SJSA1 (cell line): ENCODE data around the gene DPH2. TPM values are rescaled to one million over a fixed set of nuclear protein-coding genes. Genes with fewer than 3 reads are reported as not detected.

ENCODE experiments used
- DNase-seq, 2 experiments: peaks; one replicate each; pipeline ENCODE4 v3.0.0-alpha.2; 2015 to 2020; ENCODE audit warnings: low spot score in 2 of 2, low read depth in 1 of 2
- H3K27ac ChIP-seq: fragments of 250-450 bp; sonication (Bioruptor Pico); 2 replicates; pipeline ENCODE4 v1.5.1; 2020; ENCODE audit warnings: mild to moderate bottlenecking, moderate library complexity
- H3K27me3 ChIP-seq: fragments of 250-450 bp; sonication (Bioruptor Pico); replicated peaks from 2 replicates; pipeline ENCODE4 v1.5.1; 2020; ENCODE audit warnings: mild to moderate bottlenecking, moderate library complexity
- H3K36me3 ChIP-seq: fragments of 250-450 bp; sonication (Bioruptor Pico); 2 replicates; pipeline ENCODE4 v1.5.1; 2020; ENCODE audit warnings: mild to moderate bottlenecking
- H3K4me1 ChIP-seq: fragments of 250-450 bp; sonication (Bioruptor Pico); replicated peaks from 2 replicates; pipeline ENCODE4 v1.6.1; 2021; ENCODE audit warnings: mild to moderate bottlenecking
- H3K4me3 ChIP-seq: fragments of 250-450 bp; sonication (Bioruptor Pico); 2 replicates; pipeline ENCODE4 v1.5.1; 2020; ENCODE audit warnings: mild to moderate bottlenecking
- H3K9me3 ChIP-seq: fragments of 250-450 bp; sonication (Bioruptor Pico); replicated peaks from 2 replicates; pipeline ENCODE4 v1.5.1; 2020; ENCODE audit warnings: mild to moderate bottlenecking
- total RNA-seq: library from RNA; depleted of rRNA; stranded (reverse); fragments of >200 nt; shearing (Covaris generic); gene quantifications from 2 replicates; pipeline ENCODE4 v1.2.3, GENCODE V29; 2014

Gene DPH2
- total RNA-seq, 1 experiment from 2014 or later = 20.3 TPM

DNA sequence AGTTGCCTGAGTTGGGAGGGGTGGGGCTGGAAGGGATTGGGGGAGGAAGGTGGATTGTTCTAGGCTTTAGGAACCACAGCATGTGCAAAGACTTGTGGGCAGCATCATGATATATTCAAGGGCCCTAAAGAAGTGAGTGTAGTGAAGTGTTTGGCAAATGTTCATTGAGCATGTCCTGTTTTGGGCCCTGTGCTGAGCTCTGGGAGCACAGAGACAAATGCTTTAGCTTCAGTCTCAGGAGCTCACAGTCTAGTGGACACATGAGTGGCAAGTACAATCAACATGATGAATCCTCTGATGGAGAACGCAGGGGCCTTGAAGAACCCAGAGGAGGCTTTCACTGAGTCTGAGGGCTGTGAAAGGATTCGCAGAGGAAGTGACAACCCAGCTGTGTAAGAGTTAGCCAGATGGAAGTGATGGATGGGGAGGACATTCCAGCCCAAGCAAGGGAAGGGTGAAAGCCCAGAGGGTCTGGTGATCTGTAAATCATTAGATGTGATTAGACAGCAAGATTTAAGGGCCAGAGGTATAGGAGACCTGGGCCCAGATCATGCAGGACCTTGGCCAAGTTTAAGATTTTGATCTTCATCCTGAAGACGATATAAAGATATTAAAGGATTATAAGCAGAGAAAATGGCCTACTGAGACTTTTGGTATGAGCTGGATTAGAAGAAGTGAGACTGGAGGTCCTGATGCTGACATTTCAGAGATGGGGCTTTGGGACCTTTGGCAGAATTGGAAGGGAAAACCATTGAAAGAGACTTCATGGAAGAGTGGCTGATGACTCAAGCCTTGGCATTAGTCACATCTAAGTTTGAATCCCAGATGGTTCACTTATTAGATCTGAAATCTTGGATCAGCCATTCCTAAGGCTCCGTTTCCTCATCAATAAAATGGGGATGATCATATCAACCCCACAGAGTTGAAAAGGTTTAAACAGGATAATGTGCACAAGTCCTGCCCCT, 18.5 kb upstream of the DPH2 start:
- no peak for DNase-seq
- no peak overlapping the region for H3K4me3 ChIP-seq
- no peaks in the 10 kb centered on the region for H3K9me3 ChIP-seq
- H3K36me3 ChIP-seq = peaks cover 22% of the 10 kb centered on the region
- no peaks in the 10 kb centered on the region for H3K27me3 ChIP-seq
- H3K4me1 ChIP-seq = peaks cover 11% of the 10 kb centered on the region
- no peak overlapping the region for H3K27ac ChIP-seq

DNA sequence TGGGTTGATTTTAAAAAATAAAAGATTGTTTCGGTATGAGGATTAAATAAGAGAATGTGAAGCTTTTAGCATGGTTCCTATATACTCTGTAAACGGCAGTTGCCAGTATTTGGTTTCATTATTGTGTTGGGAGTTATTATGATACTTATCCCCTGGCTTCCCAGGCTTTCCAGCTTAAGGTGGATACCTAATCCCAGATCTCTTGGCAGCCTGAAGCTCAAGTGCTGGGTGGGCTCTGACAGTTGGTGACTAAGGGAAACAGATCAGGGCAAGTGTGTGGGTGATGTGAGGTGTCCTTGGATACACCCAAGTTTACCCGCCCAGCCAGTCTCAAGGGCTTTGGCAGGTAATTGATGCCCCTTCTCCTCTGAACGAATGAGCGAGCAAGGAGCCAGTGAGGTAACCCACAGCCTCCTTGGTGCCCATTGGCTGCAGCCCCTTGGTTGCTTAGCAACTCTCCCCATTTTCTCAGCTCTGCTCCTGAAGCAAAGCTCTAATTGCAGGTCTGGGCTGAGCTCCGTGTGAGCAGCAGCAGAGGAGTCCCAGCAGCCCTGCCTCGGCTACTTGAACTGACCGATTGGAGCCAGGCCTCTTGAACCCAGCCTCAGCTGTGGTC, 17.0 kb upstream of the DPH2 start:
- Histone ChIP-seq H3K4me1 (peaks cover 5% of the 10 kb centered on the region), H3K27ac (no peak overlapping the region), H3K27me3 (no peaks in the 10 kb centered on the region), H3K4me3 (no peak overlapping the region), H3K36me3 (peaks cover 37% of the 10 kb centered on the region), H3K9me3 (no peaks in the 10 kb centered on the region)
- no peak for DNase-seq

DNA sequence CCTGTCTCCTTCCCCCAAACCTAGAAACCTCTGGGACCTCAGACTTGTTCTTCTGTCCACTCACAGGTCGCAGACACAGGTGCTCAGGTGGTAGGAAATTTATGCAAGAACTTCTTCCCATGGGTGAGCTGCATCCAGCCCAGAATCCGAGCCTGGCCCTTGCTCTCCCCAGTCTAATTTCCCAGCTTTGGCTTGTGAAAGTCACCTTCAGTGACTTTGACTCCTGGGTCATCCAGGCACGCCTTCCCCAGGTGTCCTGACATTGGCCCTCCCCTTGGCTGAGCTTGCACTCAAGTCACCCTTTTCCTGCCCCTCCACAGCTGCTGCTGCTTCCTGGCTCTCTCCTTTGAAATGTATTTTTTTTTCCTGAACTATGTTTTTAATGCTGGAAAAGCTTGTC, 16.4 kb upstream of the DPH2 start:
- DNase-seq = no peak
- no peak overlapping the region for H3K27ac ChIP-seq
- H3K4me3 ChIP-seq = no peak overlapping the region
- H3K4me1 ChIP-seq = peaks cover under 1% of the 10 kb centered on the region
- H3K27me3 ChIP-seq = no peaks in the 10 kb centered on the region
- H3K9me3 ChIP-seq = no peaks in the 10 kb centered on the region
- peaks cover 37% of the 10 kb centered on the region for H3K36me3 ChIP-seq

DNA sequence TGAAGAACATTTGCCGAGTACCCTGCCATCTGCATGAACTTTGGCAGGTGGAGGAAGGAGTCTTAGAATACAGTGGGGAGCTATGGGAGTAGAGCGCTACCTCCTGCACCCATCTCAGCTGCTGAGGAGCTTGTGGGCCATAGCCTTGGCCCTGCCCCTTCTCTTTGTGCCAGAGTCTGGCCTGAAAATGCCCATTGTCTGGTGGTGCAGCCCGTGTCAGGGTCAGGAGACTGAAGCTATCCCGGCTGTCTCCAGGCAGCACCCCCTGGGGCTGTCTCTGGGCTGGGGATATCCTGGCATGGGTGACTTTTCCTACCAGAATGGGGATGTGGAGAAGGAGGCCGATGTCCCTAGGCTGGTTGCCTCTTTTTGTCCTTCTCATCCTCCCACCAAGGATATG, 15.8 kb upstream of the DPH2 start:
- no peaks in the 10 kb centered on the region for H3K9me3 ChIP-seq

DNA sequence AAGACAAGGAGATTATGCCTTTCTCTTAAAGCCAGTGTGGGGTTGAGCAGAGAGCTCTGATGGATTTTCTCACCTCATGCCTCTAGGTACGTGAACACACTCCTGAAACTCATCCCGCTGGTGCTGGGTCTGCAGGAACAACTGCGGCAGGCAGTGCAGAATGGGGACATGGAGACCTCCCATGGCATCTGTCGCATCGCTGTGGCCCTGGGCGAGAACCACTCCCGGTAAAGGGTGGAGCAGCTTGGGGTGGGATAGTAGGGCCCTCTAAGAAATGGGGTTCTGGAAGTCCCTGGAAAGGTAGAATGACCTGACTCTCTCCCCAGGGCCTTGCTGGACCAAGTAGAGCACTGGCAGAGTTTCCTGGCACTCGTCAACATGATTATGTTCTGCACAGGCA, 13.6 kb upstream of the DPH2 start:
- no peaks in the 10 kb centered on the region for H3K4me1 ChIP-seq
- no peaks in the 10 kb centered on the region for H3K27me3 ChIP-seq

More for the DNA sequence above, 15.8 kb upstream of the DPH2 start:
- peaks cover 41% of the 10 kb centered on the region for H3K36me3 ChIP-seq
- no peaks in the 10 kb centered on the region for H3K27me3 ChIP-seq
- H3K4me3 ChIP-seq = no peak overlapping the region
- no peak for DNase-seq
- no peak overlapping the region for H3K27ac ChIP-seq
- no peaks in the 10 kb centered on the region for H3K4me1 ChIP-seq

DNA sequence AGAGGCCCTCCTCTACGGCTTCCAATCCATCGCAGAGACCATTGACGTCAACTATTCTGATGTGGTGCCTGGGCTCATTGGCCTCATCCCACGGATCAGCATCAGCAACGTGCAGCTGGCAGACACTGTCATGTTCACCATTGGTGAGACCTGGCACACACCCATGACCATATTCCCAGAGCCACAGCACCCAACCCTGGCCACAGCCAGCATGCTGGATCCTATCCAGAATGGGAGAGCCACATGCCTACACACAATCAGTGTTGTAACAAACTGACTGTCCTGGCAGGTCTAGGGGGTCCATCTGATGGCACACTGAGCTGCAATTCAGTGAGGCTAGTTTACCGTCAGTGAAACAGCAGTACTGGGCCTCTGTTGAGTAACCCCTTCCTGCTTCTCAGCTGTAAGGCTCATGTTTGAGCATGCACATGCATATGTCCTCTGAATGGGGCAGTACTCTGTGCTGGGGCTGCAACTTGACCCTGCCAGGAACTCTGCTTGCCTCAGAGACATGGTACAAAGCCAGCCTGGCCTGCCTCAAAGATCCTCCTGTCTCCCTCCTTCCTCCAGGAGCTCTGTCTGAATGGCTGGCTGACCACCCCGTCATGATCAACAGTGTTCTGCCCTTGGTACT, 12.3 kb upstream of the DPH2 start:
- no peaks in the 10 kb centered on the region for H3K27me3 ChIP-seq
- no peaks in the 10 kb centered on the region for H3K9me3 ChIP-seq
- no peaks in the 10 kb centered on the region for H3K4me1 ChIP-seq
- no peak overlapping the region for H3K4me3 ChIP-seq
- peaks cover 40% of the 10 kb centered on the region for H3K36me3 ChIP-seq
- no peak overlapping the region for H3K27ac ChIP-seq
- DNase-seq = no peak

More for the DNA sequence above, 13.6 kb upstream of the DPH2 start:
- no peak for DNase-seq
- Histone ChIP-seq H3K4me3 (no peak overlapping the region), H3K27ac (no peak overlapping the region), H3K9me3 (no peaks in the 10 kb centered on the region), H3K36me3 (peaks cover 46% of the 10 kb centered on the region)

DNA sequence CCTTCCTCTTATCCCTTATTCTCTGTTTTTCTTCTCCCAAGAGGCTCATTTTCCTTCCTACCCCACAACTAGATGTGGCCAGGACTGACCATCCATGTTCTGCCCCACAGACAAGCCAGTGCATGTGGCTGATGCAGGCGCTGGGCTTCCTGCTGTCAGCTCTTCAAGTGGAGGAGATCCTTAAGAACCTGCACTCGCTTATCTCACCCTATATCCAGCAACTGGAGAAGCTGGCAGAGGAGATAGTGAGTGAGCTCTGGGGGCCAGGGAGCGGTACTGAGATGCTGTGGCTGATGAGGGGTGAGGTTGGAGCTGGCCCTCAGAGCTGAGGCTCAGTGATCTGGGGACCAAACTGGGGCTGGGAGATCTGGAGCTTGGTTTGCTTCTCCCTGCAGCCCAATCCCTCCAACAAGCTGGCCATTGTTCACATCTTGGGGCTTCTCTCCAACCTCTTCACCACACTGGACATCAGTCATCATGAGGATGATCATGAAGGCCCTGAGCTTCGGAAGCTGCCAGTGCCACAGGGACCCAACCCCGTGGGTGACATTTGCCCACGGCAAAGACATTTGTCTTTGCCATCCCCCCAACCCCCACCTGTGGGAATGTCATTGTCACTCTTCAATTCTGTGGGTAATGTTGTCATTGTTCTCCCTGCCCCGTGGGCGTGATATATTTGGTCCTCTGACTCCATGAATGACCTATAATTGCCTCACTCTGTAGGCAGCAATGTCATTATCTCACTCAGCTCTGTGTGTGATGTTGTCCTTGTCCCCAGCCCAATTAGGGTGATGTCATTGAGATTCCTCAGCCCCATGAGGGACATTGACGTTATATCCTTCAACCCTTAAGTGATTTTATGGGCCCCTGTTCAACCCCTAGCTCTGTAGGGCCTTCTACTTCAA, 11.2 kb upstream of the DPH2 start:
- Histone ChIP-seq H3K9me3 (no peaks in the 10 kb centered on the region), H3K27ac (no peak overlapping the region)

DNA sequence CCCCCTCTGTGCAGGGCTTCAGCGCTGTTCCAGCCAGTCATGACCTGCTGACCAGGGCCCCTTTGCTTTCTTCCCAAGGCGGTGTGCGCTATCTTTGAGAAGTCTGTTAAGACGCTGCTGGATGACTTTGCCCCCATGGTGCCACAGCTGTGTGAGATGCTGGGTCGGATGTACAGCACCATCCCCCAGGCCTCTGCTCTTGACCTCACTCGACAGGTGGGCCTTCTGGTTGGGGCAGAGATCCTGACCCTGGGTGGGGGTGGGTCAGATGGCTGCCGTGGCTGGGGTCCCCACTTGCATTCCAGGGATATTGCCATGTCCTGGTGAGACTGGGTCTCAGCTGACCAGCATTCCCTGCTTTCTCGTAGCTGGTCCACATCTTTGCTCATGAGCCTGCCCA, 9.0 kb upstream of the DPH2 start:
- Histone ChIP-seq H3K4me3 (no peak overlapping the region), H3K27me3 (no peaks in the 10 kb centered on the region), H3K4me1 (no peaks in the 10 kb centered on the region), H3K36me3 (peaks cover 40% of the 10 kb centered on the region), H3K27ac (no peak overlapping the region), H3K9me3 (no peaks in the 10 kb centered on the region)
- no peak for DNase-seq

More for the DNA sequence above, 11.2 kb upstream of the DPH2 start:
- H3K36me3 ChIP-seq = peaks cover 40% of the 10 kb centered on the region
- no peaks in the 10 kb centered on the region for H3K27me3 ChIP-seq
- DNase-seq = no peak
- no peak overlapping the region for H3K4me3 ChIP-seq
- no peaks in the 10 kb centered on the region for H3K4me1 ChIP-seq

DNA sequence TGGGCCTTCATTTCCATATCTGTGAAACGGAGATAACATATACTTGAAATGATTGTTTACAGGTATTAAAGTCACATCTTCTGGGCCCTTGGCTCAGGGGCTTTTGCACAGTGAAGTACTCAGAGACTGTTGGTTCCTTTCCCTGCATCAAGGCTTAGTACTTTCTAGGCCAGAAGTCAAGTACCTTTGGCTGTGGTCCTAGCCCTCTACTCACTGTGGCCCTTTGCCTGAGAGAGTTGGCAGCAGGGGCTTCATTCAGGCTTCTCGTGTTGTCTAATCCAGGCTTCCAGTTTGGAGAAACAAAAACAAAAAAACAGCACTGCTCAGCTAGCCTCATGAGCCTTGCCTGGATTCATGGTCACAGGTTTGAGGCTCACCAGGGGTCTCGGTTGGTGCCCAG, 8.1 kb upstream of the DPH2 start:
- no peaks in the 10 kb centered on the region for H3K4me1 ChIP-seq
- no peak overlapping the region for H3K27ac ChIP-seq
- DNase-seq = no peak
- H3K4me3 ChIP-seq = no peak overlapping the region
- peaks cover 38% of the 10 kb centered on the region for H3K36me3 ChIP-seq
- no peaks in the 10 kb centered on the region for H3K27me3 ChIP-seq
- no peaks in the 10 kb centered on the region for H3K9me3 ChIP-seq

DNA sequence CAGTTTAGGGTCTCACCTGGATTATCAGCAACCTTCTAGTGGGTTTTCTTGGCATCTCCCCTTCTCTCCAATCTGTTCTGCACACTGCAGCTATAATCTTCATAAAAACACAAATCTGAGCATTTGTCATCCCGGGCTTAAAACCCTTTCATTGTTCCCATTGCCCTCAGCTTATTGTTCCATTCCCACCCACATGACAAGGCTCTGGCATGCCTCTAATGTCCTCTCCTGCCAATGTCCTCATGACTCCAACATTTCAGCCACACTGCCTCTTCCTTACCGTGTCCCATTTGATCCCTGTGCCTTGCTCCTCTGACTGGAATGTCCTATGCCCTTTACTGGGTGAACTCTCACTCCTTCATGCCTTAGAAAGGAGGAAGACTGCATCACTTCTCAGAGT, 7.5 kb upstream of the DPH2 start:
- Histone ChIP-seq H3K36me3 (peaks cover 32% of the 10 kb centered on the region), H3K9me3 (no peaks in the 10 kb centered on the region), H3K4me1 (no peaks in the 10 kb centered on the region), H3K27me3 (no peaks in the 10 kb centered on the region), H3K27ac (no peak overlapping the region), H3K4me3 (no peak overlapping the region)
- no peak for DNase-seq

DNA sequence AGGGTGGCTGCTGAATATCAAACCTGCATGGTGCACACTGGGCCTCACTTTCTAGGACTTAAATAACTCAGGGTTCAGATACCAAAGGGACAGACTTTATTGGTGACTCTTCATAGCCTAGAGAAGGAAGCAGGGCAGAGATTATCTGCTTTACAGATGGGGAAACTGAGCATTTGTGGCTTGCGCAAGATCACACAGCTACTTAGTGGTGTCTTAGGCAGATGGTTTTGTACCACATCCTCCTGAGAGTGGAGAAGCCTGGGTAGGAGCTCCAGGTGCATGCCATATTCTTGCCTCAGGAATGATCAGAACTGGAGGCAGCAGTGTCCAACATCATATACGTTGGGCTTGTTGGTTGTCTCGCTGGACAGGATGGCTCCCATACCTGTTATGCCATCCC, 6.8 kb upstream of the DPH2 start:
- Histone ChIP-seq H3K36me3 (peaks cover 31% of the 10 kb centered on the region), H3K4me3 (no peak overlapping the region), H3K9me3 (no peaks in the 10 kb centered on the region), H3K27ac (no peak overlapping the region), H3K27me3 (no peaks in the 10 kb centered on the region), H3K4me1 (no peaks in the 10 kb centered on the region)
- no peak for DNase-seq

DNA sequence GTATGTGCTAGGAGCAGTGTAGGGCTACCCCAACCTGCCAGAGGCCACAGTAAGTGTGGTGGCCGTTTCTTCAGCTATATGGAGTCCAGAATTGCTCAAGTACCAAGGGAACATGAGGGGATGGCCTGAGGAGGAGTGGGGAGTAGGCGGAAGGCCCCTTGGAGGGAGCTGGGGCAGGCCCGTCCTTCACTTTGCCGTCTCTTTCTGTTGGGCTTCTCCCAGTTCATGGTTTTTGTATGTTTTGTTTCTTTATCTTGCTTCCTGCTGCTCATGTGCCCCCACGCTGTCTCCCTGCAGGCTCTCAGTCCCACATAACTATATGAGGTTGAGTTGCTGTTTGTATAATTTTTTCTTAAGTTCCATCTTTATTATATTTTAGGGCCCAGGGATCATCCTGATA, 5.9 kb upstream of the DPH2 start:
- Histone ChIP-seq H3K27me3 (no peaks in the 10 kb centered on the region), H3K9me3 (no peaks in the 10 kb centered on the region), H3K4me3 (no peak overlapping the region), H3K27ac (no peak overlapping the region), H3K4me1 (no peaks in the 10 kb centered on the region), H3K36me3 (peaks cover 29% of the 10 kb centered on the region)
- no peak for DNase-seq

DNA sequence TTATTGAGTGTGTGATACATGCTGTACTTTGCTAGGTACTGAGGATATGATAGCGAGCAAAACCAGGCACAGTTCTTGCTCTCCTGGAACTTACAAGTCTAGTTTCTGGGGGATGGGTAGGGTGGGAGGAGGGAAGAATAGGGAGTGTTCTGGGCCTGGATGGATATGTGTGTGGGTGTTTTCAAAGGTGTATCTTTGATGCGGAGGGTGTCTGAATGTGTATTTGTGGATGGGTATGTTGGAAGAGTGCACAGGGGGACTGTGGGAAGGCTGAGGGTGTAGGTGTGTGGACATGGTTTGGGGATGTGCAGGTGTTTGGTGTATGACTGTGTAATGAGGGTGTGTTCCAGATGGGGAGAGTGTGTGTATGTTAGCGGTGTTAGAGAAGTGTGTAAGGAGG, 4.5 kb upstream of the DPH2 start:
- Histone ChIP-seq H3K9me3 (no peaks in the 10 kb centered on the region), H3K4me1 (no peaks in the 10 kb centered on the region; the same call in 1 of the 2 replicates), H3K36me3 (peaks cover 21% of the 10 kb centered on the region), H3K27ac (no peak overlapping the region), H3K4me3 (no peak overlapping the region), H3K27me3 (no peaks in the 10 kb centered on the region)
- no peak for DNase-seq
